Measurements from ENCODE around the gene DOCK1. TPM values are rescaled to one million over a fixed set of nuclear protein-coding genes. Genes with fewer than 3 reads are reported as not detected.
A peak's percentile ranks its signal among the peaks of the same experiment; 100 is the strongest.

DOCK1 gene
- polyA plus RNA-seq, 1 donor from 2014 or later = 2.7 TPM

GRCh38 chr10:127291329-127291728 is 386.1 kb downstream of the DOCK1 start:
- Histone ChIP-seq H3K9me3 (ENCODE audit: low read length) (peaks cover 4% of the 10 kb centered on the region), H2AFZ (ENCODE audit: low read depth, low read length) (no peak overlapping the region), H3K9ac (ENCODE audit: low read length) (no peak overlapping the region), H3F3A (ENCODE audit: insufficient read depth, low read length, poor library complexity, severe bottlenecking) (no peaks in the 10 kb centered on the region), H4K20me1 (ENCODE audit: insufficient read depth) (no peaks in the 10 kb centered on the region), H3K4me3 (ENCODE audit: low read length) (no peak overlapping the region), H3K27me3 (ENCODE audit: insufficient read depth, low read depth, low read length) (no peaks in the 10 kb centered on the region), H3K36me3 (ENCODE audit: insufficient read depth, low read length) (no peaks in the 10 kb centered on the region), H3K4me2 (ENCODE audit: low read length) (no peak overlapping the region), H3K79me2 (replicated peaks; ENCODE audit: insufficient read depth, low read length) (no peaks in the 10 kb centered on the region), H3K9me2 (ENCODE audit: insufficient read depth, low read length) (no peaks in the 10 kb centered on the region), H3K27ac (ENCODE audit: low read length) (no peak overlapping the region)
- no peak for TF ChIP-seq POLR2AphosphoS5 (IDR thresholded peaks at IDR 0.05)
- no peak for TF ChIP-seq SMC3 (conservative IDR thresholded peaks at IDR 0.05; ENCODE audit: poor library complexity)
- TF ChIP-seq RAD21 (conservative IDR thresholded peaks at IDR 0.05) = no peak
- no peak for TF ChIP-seq EP300 (conservative IDR thresholded peaks at IDR 0.05; ENCODE audit: poor library complexity, severe bottlenecking)
- no peak for TF ChIP-seq REST (IDR thresholded peaks at IDR 0.05; ENCODE audit: borderline replicate concordance)
- TF ChIP-seq EZH2 (IDR thresholded peaks at IDR 0.05; ENCODE audit: borderline replicate concordance, insufficient read depth, low read length, poor library complexity, severe bottlenecking) = no peak
- no peak for TF ChIP-seq MXI1 (conservative IDR thresholded peaks at IDR 0.05; ENCODE audit: poor library complexity, severe bottlenecking)
- TF ChIP-seq CTCF (IDR thresholded peaks at IDR 0.05; ENCODE audit: poor library complexity, severe bottlenecking) = no peak
- TF ChIP-seq TAF1 (IDR thresholded peaks at IDR 0.05; ENCODE audit: low read depth) = no peak

GRCh38 chr10:127292888-127293287 is 387.7 kb downstream of the DOCK1 start:
- Histone ChIP-seq H3K79me2 (replicated peaks; ENCODE audit: insufficient read depth, low read length) (no peaks in the 10 kb centered on the region), H3F3A (ENCODE audit: insufficient read depth, low read length, poor library complexity, severe bottlenecking) (no peaks in the 10 kb centered on the region), H3K4me2 (ENCODE audit: low read length) (no peak overlapping the region), H3K36me3 (ENCODE audit: insufficient read depth, low read length) (no peaks in the 10 kb centered on the region), H3K9me3 (ENCODE audit: low read length) (peaks cover 4% of the 10 kb centered on the region), H4K20me1 (ENCODE audit: insufficient read depth) (no peaks in the 10 kb centered on the region), H2AFZ (ENCODE audit: low read depth, low read length) (no peak overlapping the region), H3K9me2 (ENCODE audit: insufficient read depth, low read length) (no peaks in the 10 kb centered on the region), H3K27ac (ENCODE audit: low read length) (peak overlapping the region; percentile 38), H3K9ac (ENCODE audit: low read length) (peak overlapping the region; percentile 1), H3K27me3 (ENCODE audit: insufficient read depth, low read depth, low read length) (no peaks in the 10 kb centered on the region), H3K4me3 (ENCODE audit: low read length) (no peak overlapping the region)
- TF ChIP-seq POLR2AphosphoS5 (IDR thresholded peaks at IDR 0.05) (no peak), RAD21 (conservative IDR thresholded peaks at IDR 0.05) (no peak), MXI1 (conservative IDR thresholded peaks at IDR 0.05; ENCODE audit: poor library complexity, severe bottlenecking) (no peak), SMC3 (conservative IDR thresholded peaks at IDR 0.05; ENCODE audit: poor library complexity) (no peak), EZH2 (IDR thresholded peaks at IDR 0.05; ENCODE audit: borderline replicate concordance, insufficient read depth, low read length, poor library complexity, severe bottlenecking) (no peak), REST (IDR thresholded peaks at IDR 0.05; ENCODE audit: borderline replicate concordance) (no peak), CTCF (IDR thresholded peaks at IDR 0.05; ENCODE audit: poor library complexity, severe bottlenecking) (no peak), EP300 (conservative IDR thresholded peaks at IDR 0.05; ENCODE audit: poor library complexity, severe bottlenecking) (no peak), TAF1 (IDR thresholded peaks at IDR 0.05; ENCODE audit: low read depth) (no peak)

Measured in neural cell (in vitro differentiated cells).